CD4-positive, alpha-beta T cell (primary cell): ENCODE results near the gene SET. TPM values are rescaled to one million over a fixed set of nuclear protein-coding genes. Genes with fewer than 3 reads are reported as not detected.
A peak's percentile ranks its signal among the peaks of the same experiment; 100 is the strongest.

Experiments
- ATAC-seq: fragments of 200-7000 bp; cut with Tn5 transposase; one replicate; pipeline ENCODE4 v1.10.0; 2022; ENCODE audit warnings: mild to moderate bottlenecking; ENCODE audit not compliant: poor library complexity
- CTCF ChIA-PET: fragments of 350-600 bp; sonication (Branson Sonifier 250); formaldehyde crosslinking; loops from one replicate; lab custom pipeline; 2021; ENCODE audit warnings: antibody characterized with exemption, inconsistent platforms; lab: Charles Lee
- POLR2A ChIA-PET: fragments of 350-600 bp; sonication (Branson Sonifier 250); formaldehyde crosslinking; loops from one replicate; lab custom pipeline; 2021; ENCODE audit warnings: antibody characterized with exemption, inconsistent platforms; lab: Charles Lee
- DNase-seq, 14 experiments: peaks; one replicate each; pipeline ENCODE4 v3.0.0-alpha.2; 2013 to 2020; ENCODE audit warnings: mixed read lengths in 2 of 14
- H3K27ac ChIP-seq, 2 donors: one replicate each; pipeline versions ENCODE4 v1.5.1 to v1.7.0; 2013; ENCODE audit warnings: low read length in 2 of 2, low read depth in 1 of 2, mild to moderate bottlenecking in 1 of 2
- H3K27me3 ChIP-seq, 2 experiments: 1 replicate in 1 of 2; 2 replicates in 1 of 2; pipeline versions ENCODE4 v1.6.1 to v1.7.0; 2013; ENCODE audit warnings: low read length in 2 of 2, control low read depth in 1 of 2, mild to moderate bottlenecking in 1 of 2, moderate library complexity in 1 of 2; ENCODE audit not compliant: insufficient read depth in 2 of 2, control insufficient read depth in 1 of 2
- H3K36me3 ChIP-seq: one replicate; pipeline ENCODE4 v1.6.1; 2013; ENCODE audit warnings: low read length, control low read depth; ENCODE audit not compliant: insufficient read depth
- H3K4me1 ChIP-seq: one replicate; pipeline ENCODE4 v1.6.1; 2013; ENCODE audit warnings: low read length, control low read depth; ENCODE audit not compliant: insufficient read depth
- H3K4me3 ChIP-seq: one replicate; pipeline ENCODE4 v1.5.1; 2013; ENCODE audit warnings: mild to moderate bottlenecking, low read length, moderate library complexity
- H3K9me3 ChIP-seq, 2 experiments: 1 replicate in 1 of 2; 2 replicates in 1 of 2; pipeline versions ENCODE4 v1.6.1 to v1.7.0; 2013; ENCODE audit warnings: low read length in 2 of 2, mild to moderate bottlenecking in 2 of 2, control low read depth in 1 of 2, moderate library complexity in 1 of 2; ENCODE audit not compliant: control insufficient read depth in 1 of 2, insufficient read depth in 1 of 2
- H3K27ac Mint-ChIP-seq: one replicate; pipeline ENCODE4 v1.8.0; 2020; ENCODE audit warnings: mixed read lengths
- H3K27me3 Mint-ChIP-seq: one replicate; pipeline ENCODE4 v1.8.0; 2021; ENCODE audit warnings: mixed read lengths
- H3K36me3 Mint-ChIP-seq: one replicate; pipeline ENCODE4 v1.8.0; 2021; ENCODE audit warnings: low read depth, mixed read lengths
- H3K4me1 Mint-ChIP-seq: one replicate; pipeline ENCODE4 v1.8.0; 2021; ENCODE audit warnings: low read depth, mixed read lengths
- H3K4me3 Mint-ChIP-seq: one replicate; pipeline ENCODE4 v1.8.0; 2020; ENCODE audit warnings: mild to moderate bottlenecking, mixed read lengths
- H3K9me3 Mint-ChIP-seq: one replicate; pipeline ENCODE4 v1.8.0; 2020; ENCODE audit warnings: mixed read lengths
- CTCF ChIP-seq: fragments of 200-600 bp; IDR thresholded peaks from one replicate; pipeline ENCODE4 v1.8.0; 2022; ENCODE audit warnings: antibody characterized with exemption, mild to moderate bottlenecking
- intact Hi-C, 2 experiments: fragments of 100-400 bp; cut with DNase I in 1 of 2; cut with micrococcal nuclease in 1 of 2; formaldehyde crosslinking; loops; one replicate each; pipeline versions ENCODE4 v1.15.1 to v1.9.0; 2023 to 2025; cut with DNase I, micrococcal nuclease
- total RNA-seq, 174 experiments: library from RNA in 2 of 174; stranded (reverse) in 2 of 174; gene quantifications; one replicate each; pipeline ENCODE4 v1.2.3 and lab custom pipeline; 2021 to 2026

Gene SET
- total RNA-seq, 2 experiments from 2014 or later, result 228 to 241 TPM

DNA sequence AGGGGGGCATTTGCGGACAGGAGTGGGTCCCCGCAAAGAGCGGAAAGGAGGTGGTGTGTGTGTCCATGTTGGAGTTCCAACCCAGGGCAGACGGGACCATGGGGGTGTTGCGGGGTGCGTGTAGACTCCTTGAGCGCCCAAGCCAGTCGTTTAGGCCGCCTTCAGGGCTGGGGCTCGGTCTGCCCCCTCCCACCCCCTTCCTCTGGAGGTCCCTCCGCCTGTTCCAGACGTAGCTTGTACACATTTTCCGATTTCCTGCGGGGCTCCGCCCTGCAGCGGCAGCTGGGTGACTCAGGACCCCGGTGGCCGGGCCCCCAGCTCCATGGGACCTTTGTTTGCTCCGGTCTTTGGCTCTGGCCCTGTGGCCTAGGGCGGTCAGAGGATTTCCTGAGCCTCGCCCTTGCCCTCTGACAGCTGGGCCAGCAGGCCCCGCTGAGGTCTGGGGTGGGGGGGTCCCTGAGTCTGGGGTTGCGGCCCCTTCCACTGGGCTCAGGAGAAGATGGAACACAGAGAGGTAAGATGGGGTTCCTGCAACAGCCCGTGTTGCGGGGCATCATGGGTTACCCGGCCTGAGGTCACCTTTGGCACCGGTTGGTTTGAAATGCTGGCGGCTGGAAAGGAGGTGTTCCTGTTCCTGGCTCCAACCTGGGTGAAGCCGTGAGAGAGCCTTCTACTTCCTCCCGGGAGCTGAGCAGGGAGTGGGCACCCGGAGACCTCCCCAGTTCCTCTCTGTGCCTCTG, 14.8 kb downstream of the SET start:
- Histone ChIP-seq H3K9me3 (peaks cover 0 to under 1% of the 10 kb centered on the region in 2 experiments), H3K27ac (no peak overlapping the region), H3K36me3 (no peaks in the 10 kb centered on the region), H3K4me1 (peaks cover 20% of the 10 kb centered on the region), H3K27me3 (no peaks in the 10 kb centered on the region), H3K4me3 (peak overlapping the region; percentile 56)
- no peaks in the 10 kb centered on the region for H3K27me3 Mint-ChIP-seq
- no peaks in the 10 kb centered on the region for H3K9me3 Mint-ChIP-seq
- ATAC-seq (no peak), DNase-seq (peak in 1 of 14 experiments; percentile 23)
- intact Hi-C loops, result loop anchor here (5.0 kb wide), 3 partner anchors 46 to 84 kb away; partner anchors contain the start of genes DYNC2I2 (in 1 of the 2), TBC1D13 (in 1 of the 2) and ZER1 (in 1 of the 2)
- peak overlapping the region; percentile 24 for H3K27ac Mint-ChIP-seq
- peaks cover 11% of the 10 kb centered on the region for H3K4me1 Mint-ChIP-seq
- CTCF ChIA-PET, result interaction anchor here (0.6 to 1.3 kb wide), 3 partner anchors 21 to 114 kb away, joined by 3 to 4 read pairs (median 3); partner anchors contain the start of gene ENDOG
- TF ChIP-seq CTCF, result no peak
- peak overlapping the region; percentile 86 for H3K4me3 Mint-ChIP-seq
- POLR2A ChIA-PET, result interaction anchor here (0.5 to 1.1 kb wide), 3 partner anchors 14 to 592 kb away, joined by 3 to 5 read pairs (median 3); partner anchors contain the start of genes SET and ZDHHC12
- no peaks in the 10 kb centered on the region for H3K36me3 Mint-ChIP-seq

- H3K4me3 Mint-ChIP-seq, result peak overlapping the region; percentile 78
- ATAC-seq (no peak), DNase-seq (no peak)
- Histone ChIP-seq H3K27ac (no peak overlapping the region), H3K27me3 (no peaks in the 10 kb centered on the region), H3K4me3 (no peak overlapping the region), H3K4me1 (peaks cover 20% of the 10 kb centered on the region), H3K36me3 (no peaks in the 10 kb centered on the region), H3K9me3 (peaks cover 0 to 3% of the 10 kb centered on the region in 2 experiments)
- no peak overlapping the region for H3K27ac Mint-ChIP-seq
- H3K27me3 Mint-ChIP-seq, result no peaks in the 10 kb centered on the region
- ChIA-PET CTCF (interaction anchor here (0.8 to 1.3 kb wide), 2 partner anchors 21 to 114 kb away, joined by 3 to 4 read pairs; partner anchors contain the start of gene ENDOG), POLR2A (interaction anchor here (1.0 kb wide), 1 partner anchor 20 kb away, joined by 5 read pairs; the partner anchor contains the start of gene ZDHHC12)
- peaks cover 11% of the 10 kb centered on the region for H3K4me1 Mint-ChIP-seq
- intact Hi-C loops, result loop anchor here (5.0 kb wide), 3 partner anchors 47 to 83 kb away; partner anchors contain the start of genes DYNC2I2 (in 1 of the 2), TBC1D13 (in 1 of the 2) and ZER1 (in 1 of the 2)
- TF ChIP-seq CTCF, result no peak
- no peaks in the 10 kb centered on the region for H3K36me3 Mint-ChIP-seq
- H3K9me3 Mint-ChIP-seq, result no peaks in the 10 kb centered on the region
These were observed 15.3 kb downstream of the SET start for GRCh38 chr9:128704356-128704670.

GRCh38 chr9:128705051-128705965, 16.3 kb downstream of the SET start:
- POLR2A ChIA-PET, result no interaction called here
- no peaks in the 10 kb centered on the region for H3K27me3 Mint-ChIP-seq
- no peak for ATAC-seq
- H3K27ac Mint-ChIP-seq, result no peak overlapping the region
- H3K9me3 Mint-ChIP-seq, result no peaks in the 10 kb centered on the region
- no peak overlapping the region for H3K4me3 Mint-ChIP-seq
- H3K27ac ChIP-seq, result no peak overlapping the region
- H3K36me3 ChIP-seq, result no peaks in the 10 kb centered on the region
- no peak for TF ChIP-seq CTCF
- intact Hi-C loops, result no loop called here
- CTCF ChIA-PET, result interaction anchor here (0.5 to 1.3 kb wide), 2 partner anchors 113 to 259 kb away, joined by 3 to 4 read pairs; partner anchors contain the start of gene ENDOG
- H3K4me1 ChIP-seq, result peaks cover 20% of the 10 kb centered on the region
- H3K4me1 Mint-ChIP-seq, result peaks cover 11% of the 10 kb centered on the region
- peaks cover 0 to 3% of the 10 kb centered on the region in 2 experiments for H3K9me3 ChIP-seq
- no peaks in the 10 kb centered on the region for H3K36me3 Mint-ChIP-seq
- no peak overlapping the region for H3K4me3 ChIP-seq
- no peaks in the 10 kb centered on the region for H3K27me3 ChIP-seq
- peak in 1 of 14 experiments; percentile 21 for DNase-seq
